ENCODE data around the gene CD200. TPM values are rescaled to one million over a fixed set of nuclear protein-coding genes. Genes with fewer than 3 reads are reported as not detected.

The CD200 gene
- total and polyA plus RNA-seq, 2 experiments from 2014 or later: 51.9 to 65.0 TPM

DNA sequence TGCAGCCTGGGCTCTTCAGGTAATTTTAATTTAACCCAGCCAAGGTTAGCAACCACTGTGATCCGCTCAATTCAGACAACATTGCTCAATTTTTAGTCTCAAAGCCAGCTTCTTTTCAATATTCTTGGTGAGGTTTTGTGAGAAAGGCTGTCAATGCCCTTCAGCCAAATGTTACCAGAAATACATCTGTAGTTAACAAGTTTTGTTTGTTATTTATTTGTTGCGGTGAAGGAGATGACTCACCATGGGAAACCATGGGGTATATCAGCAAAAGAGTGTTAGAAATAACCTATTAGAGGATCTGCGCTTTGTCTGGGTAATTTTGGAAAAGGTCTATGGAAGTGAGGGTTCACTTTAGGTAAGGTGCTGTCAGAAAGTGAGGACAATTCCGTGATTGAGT is 43.9 kb upstream of the CD200 start:
- Mint-ChIP-seq H3K4me3 (no peak overlapping the region), H3K4me1 (peaks cover 10% of the 10 kb centered on the region; the same call in 2 of the 3 replicates), H3K27me3 (ENCODE audit: insufficient read depth, low read depth, poor library complexity) (peaks cover 3% of the 10 kb centered on the region), H3K27ac (no peak overlapping the region), H3K9me3 (peaks cover 8% of the 10 kb centered on the region; the same call in 1 of the 3 replicates), H3K36me3 (ENCODE audit: low read depth) (peaks cover 7% of the 10 kb centered on the region; the same call in 1 of the 3 replicates)
- Histone ChIP-seq H3K4me3 (no peak overlapping the region), H3K4me2 (no peak overlapping the region), H4K20me1 (replicated peaks; ENCODE audit: insufficient read depth) (no peaks in the 10 kb centered on the region), H3K79me2 (replicated peaks; ENCODE audit: insufficient read depth) (no peaks in the 10 kb centered on the region), H3K4me1 (ENCODE audit: insufficient read depth) (no peaks in the 10 kb centered on the region; the same call in 1 of the 2 replicates), H3K9me2 (ENCODE audit: insufficient read depth) (0 out of 2 replicates have a peak, but pooled peaks cover 3% of the 10 kb centered on the region), H3K27me3 (ENCODE audit: insufficient read depth) (no peaks in the 10 kb centered on the region), H3K27ac (ENCODE audit: low read depth) (no peak overlapping the region), H2AFZ (peak overlapping the region; percentile 53; the same call in 1 of the 2 replicates), H3K36me3 (ENCODE audit: insufficient read depth) (no peaks in the 10 kb centered on the region), H3F3A (replicated peaks; ENCODE audit: low read depth) (no peaks in the 10 kb centered on the region)
- TF ChIP-seq, protein P1, sequence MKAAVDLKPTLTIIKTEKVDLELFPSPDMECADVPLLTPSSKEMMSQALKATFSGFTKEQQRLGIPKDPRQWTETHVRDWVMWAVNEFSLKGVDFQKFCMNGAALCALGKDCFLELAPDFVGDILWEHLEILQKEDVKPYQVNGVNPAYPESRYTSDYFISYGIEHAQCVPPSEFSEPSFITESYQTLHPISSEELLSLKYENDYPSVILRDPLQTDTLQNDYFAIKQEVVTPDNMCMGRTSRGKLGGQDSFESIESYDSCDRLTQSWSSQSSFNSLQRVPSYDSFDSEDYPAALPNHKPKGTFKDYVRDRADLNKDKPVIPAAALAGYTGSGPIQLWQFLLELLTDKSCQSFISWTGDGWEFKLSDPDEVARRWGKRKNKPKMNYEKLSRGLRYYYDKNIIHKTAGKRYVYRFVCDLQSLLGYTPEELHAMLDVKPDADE (IDR thresholded peaks at IDR 0.05): no peak
- TF ChIP-seq STAT1 (IDR thresholded peaks at IDR 0.05; ENCODE audit: unreplicated experiment): no peak
- TF ChIP-seq NANOG (IDR thresholded peaks at IDR 0.05; ENCODE audit: borderline replicate concordance): no peak
- TF ChIP-seq CREB1 (CRISPR knock-in tag; IDR thresholded peaks at IDR 0.05; ENCODE audit: low read depth): no peak
- TF ChIP-seq JUNB (IDR thresholded peaks at IDR 0.05; ENCODE audit: unreplicated experiment): no peak
- TF ChIP-seq, protein P2, sequence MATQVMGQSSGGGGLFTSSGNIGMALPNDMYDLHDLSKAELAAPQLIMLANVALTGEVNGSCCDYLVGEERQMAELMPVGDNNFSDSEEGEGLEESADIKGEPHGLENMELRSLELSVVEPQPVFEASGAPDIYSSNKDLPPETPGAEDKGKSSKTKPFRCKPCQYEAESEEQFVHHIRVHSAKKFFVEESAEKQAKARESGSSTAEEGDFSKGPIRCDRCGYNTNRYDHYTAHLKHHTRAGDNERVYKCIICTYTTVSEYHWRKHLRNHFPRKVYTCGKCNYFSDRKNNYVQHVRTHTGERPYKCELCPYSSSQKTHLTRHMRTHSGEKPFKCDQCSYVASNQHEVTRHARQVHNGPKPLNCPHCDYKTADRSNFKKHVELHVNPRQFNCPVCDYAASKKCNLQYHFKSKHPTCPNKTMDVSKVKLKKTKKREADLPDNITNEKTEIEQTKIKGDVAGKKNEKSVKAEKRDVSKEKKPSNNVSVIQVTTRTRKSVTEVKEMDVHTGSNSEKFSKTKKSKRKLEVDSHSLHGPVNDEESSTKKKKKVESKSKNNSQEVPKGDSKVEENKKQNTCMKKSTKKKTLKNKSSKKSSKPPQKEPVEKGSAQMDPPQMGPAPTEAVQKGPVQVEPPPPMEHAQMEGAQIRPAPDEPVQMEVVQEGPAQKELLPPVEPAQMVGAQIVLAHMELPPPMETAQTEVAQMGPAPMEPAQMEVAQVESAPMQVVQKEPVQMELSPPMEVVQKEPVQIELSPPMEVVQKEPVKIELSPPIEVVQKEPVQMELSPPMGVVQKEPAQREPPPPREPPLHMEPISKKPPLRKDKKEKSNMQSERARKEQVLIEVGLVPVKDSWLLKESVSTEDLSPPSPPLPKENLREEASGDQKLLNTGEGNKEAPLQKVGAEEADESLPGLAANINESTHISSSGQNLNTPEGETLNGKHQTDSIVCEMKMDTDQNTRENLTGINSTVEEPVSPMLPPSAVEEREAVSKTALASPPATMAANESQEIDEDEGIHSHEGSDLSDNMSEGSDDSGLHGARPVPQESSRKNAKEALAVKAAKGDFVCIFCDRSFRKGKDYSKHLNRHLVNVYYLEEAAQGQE (IDR thresholded peaks at IDR 0.05; ENCODE audit: unreplicated experiment): no peak
- TF ChIP-seq EZH2 (IDR thresholded peaks at IDR 0.05; ENCODE audit: low read depth, unreplicated experiment): no peak
- no peak for TF ChIP-seq CTCF (conservative IDR thresholded peaks at IDR 0.05; ENCODE audit: low read depth in 2 of 2)
- no peak for TF ChIP-seq ZNF462 (CRISPR knock-in tag; IDR thresholded peaks at IDR 0.05)
- TF ChIP-seq ZNF331 (CRISPR knock-in tag; IDR thresholded peaks at IDR 0.05; ENCODE audit: low read depth): no peak
- no peak for TF ChIP-seq EZH2phosphoT487 (IDR thresholded peaks at IDR 0.05; ENCODE audit: unreplicated experiment)
- TF ChIP-seq POLR2AphosphoS5 (IDR thresholded peaks at IDR 0.05; ENCODE audit: low read depth): no peak
- TF ChIP-seq ZNF114 (CRISPR knock-in tag; IDR thresholded peaks at IDR 0.05): no peak
- DNase-seq (ENCODE audit: low spot score) (no peak), ATAC-seq (no peak)
